VCaP (cell line): ENCODE measurements around the gene ICAM2.
A peak's percentile ranks its signal among the peaks of the same experiment; 100 is the strongest.
"Not testable (repeated sequence)": the region's sequence is repeated elsewhere in the genome, so short reads cannot be mapped to it uniquely, and the experiment has no call there.

Experiments used
- H3K27ac ChIP-seq: fragments of 450-650 bp; 2 replicates; pipeline ENCODE4 v1.5.1; 2017
- CTCF ChIP-seq: fragments of 450-650 bp; conservative IDR thresholded peaks from 2 replicates; pipeline ENCODE4 v1.5.1; 2017; ENCODE audit warnings: mild to moderate bottlenecking, moderate library complexity

ICAM2 gene

DNA sequence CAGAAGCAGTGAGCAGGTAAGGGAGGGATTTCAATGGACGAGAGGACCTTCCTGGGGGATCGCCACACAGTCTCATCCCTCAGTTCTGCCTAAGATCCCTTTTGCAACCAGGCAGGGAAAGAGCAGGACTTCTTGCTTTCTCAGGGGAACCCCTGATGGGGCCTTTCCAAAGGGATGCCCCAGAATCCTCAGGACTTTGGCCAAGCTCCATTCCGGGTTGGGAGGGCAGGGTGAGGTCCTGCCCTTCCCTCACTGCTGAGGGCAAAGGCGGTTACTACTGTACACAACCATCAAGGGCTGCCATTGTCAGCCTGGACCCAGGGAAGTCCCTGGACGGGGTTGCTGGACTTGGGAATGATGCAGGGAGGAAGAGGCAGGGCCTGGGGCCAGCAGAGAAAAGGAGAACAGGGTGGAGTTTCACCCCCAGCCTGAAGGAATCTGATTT lies 12.6 kb downstream of the ICAM2 start:
- no peak overlapping the region for H3K27ac ChIP-seq

GRCh38 chr17:64007089-64007837 lies 13.2 kb downstream of the ICAM2 start:
- H3K27ac ChIP-seq = not testable (repeated sequence)

More for the DNA sequence above, 12.6 kb downstream of the ICAM2 start:
- TF ChIP-seq CTCF = no peak

DNA sequence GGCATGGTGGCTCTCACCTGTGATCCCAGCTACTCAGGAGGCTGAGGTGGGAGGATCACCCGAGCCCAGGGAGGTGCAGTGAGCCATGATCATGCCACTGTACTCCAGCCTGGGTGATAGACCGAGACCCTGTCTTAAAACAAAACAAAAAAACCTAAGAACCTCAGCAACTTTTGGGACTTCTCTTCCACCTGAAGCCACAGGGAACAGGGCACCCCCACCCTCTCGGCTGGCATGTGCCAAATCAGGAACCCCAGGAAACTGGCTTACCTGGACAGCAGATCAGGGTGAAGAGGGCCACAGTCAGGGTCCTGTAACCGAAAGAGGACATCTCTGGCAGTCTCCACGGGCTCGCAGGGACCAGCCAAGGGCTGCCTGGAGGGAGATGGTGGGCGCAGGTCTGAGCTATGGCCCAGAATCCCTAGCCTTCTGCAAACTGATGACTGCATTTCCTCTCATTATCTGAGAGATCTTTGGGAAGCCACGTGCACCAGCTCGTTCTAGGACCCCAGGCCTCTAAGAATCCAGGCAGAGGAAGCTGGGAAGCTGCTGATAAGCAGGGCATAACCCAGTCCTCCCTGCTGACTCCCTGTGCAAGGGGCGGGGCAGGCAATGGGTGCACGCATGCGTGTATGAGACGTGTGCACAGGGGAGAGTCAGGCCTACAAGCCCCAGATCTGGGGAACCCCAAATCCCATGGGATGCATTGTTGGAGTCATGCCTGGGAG lies 13.9 kb downstream of the ICAM2 start:
- no peak overlapping the region for H3K27ac ChIP-seq
- no peak for TF ChIP-seq CTCF

DNA sequence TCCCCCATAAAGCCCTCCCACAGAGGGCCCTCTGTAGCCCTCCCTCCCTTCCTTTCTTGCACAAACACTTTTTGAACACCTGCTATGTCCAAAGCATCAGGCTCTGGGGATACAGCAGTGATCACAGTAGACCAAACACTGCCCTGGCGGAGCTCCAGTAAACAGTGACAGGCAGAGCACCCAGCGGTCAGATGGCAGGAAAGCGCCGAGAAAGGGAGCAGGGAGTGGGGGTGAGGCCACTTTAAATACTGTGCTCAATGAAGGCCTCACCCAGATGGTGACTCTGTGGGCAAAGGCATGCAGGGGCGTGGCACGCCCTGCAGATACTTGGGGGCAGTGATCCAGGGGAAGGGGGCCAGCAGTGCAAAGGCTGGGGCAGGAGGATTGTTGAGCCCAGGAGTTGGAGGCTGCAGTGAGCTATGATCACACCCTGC lies 14.7 kb downstream of the ICAM2 start:
- peak; percentile 18; the same call in 1 of the 2 replicates for TF ChIP-seq CTCF
- no peak overlapping the region for H3K27ac ChIP-seq

- no peak overlapping the region for H3K27ac ChIP-seq
- no peak for TF ChIP-seq CTCF
Measured at GRCh38 chr17:64004903-64005733, 15.3 kb downstream of the ICAM2 start.

- no peak overlapping the region for H3K27ac ChIP-seq
- TF ChIP-seq CTCF = no peak
Measured at GRCh38 chr17:64004218-64004770, 16.1 kb downstream of the ICAM2 start.

GRCh38 chr17:64003526-64004121 lies 16.8 kb downstream of the ICAM2 start:
- no peak for TF ChIP-seq CTCF
- no peak overlapping the region for H3K27ac ChIP-seq
